IPS-18a (cell line): Measurements from ENCODE around the gene ZNF451.

Experiments
- H3K27ac ChIP-seq: one replicate; pipeline ENCODE4 v1.5.1; 2013; ENCODE audit warnings: low read length
- H3K27me3 ChIP-seq: one replicate; pipeline ENCODE4 v1.6.1; 2013; ENCODE audit warnings: mild to moderate bottlenecking, low read length; ENCODE audit not compliant: control insufficient read depth, insufficient read depth
- H3K36me3 ChIP-seq: one replicate; pipeline ENCODE4 v1.6.1; 2013; ENCODE audit warnings: low read depth, low read length; ENCODE audit not compliant: control insufficient read depth
- H3K4me1 ChIP-seq: one replicate; pipeline ENCODE4 v1.6.1; 2013; ENCODE audit warnings: low read depth, low read length; ENCODE audit not compliant: control insufficient read depth
- H3K4me3 ChIP-seq: one replicate; pipeline ENCODE4 v1.5.1; 2013; ENCODE audit warnings: low read length
- H3K9ac ChIP-seq: one replicate; pipeline ENCODE4 v1.6.1; 2013; ENCODE audit warnings: mild to moderate bottlenecking, low read length, moderate library complexity
- H3K9me3 ChIP-seq: one replicate; pipeline ENCODE4 v1.6.1; 2013; ENCODE audit warnings: low read depth, low read length; ENCODE audit not compliant: control insufficient read depth

The ZNF451 gene

DNA sequence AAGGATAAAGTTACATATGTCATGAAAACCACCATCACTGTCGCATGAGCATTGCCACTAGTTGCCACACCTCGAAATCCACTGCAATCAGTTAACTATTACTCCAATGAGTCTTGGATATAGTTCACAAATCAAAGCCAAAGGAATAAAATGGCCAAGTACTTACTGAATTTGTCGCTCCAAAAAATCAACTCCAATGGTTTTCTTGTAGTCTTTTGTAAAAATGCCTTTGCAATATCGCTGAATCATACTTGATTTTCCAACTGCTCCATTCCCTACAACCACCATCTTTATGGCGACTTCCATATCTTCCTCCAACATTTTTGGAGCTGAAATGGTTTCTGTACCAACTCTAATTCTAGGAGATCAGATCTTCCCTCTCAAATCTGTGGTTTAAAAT is 120.1 kb downstream of the ZNF451 start:
- no peak overlapping the region for H3K9ac ChIP-seq
- H3K27ac ChIP-seq: no peak overlapping the region
- no peak overlapping the region for H3K4me3 ChIP-seq
- no peaks in the 10 kb centered on the region for H3K9me3 ChIP-seq
- H3K4me1 ChIP-seq: no peaks in the 10 kb centered on the region
- no peaks in the 10 kb centered on the region for H3K36me3 ChIP-seq
- H3K27me3 ChIP-seq: no peaks in the 10 kb centered on the region

DNA sequence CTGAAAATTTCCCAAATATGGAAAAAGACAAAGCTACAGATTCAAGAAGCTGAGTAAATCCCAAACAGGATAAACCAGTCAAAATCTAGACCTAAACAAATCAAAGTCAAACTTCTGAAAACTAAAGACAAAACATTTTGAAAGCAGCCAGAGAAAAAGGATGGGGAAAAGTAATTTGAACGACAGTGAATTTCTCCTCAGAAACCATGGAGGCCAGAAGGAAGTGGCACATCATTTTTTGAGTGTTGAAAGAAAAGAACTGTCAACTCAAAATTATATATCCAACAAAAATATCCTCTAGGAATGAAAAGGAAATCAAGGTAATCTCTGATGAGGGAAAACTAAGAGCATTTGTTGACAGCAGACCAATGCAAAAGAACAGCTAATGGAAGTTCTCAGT is 125.3 kb downstream of the ZNF451 start:
- H3K4me3 ChIP-seq: no peak overlapping the region
- H3K27ac ChIP-seq: no peak overlapping the region
- H3K9me3 ChIP-seq: no peaks in the 10 kb centered on the region
- H3K36me3 ChIP-seq: no peaks in the 10 kb centered on the region
- no peaks in the 10 kb centered on the region for H3K4me1 ChIP-seq
- no peak overlapping the region for H3K9ac ChIP-seq
- no peaks in the 10 kb centered on the region for H3K27me3 ChIP-seq

DNA sequence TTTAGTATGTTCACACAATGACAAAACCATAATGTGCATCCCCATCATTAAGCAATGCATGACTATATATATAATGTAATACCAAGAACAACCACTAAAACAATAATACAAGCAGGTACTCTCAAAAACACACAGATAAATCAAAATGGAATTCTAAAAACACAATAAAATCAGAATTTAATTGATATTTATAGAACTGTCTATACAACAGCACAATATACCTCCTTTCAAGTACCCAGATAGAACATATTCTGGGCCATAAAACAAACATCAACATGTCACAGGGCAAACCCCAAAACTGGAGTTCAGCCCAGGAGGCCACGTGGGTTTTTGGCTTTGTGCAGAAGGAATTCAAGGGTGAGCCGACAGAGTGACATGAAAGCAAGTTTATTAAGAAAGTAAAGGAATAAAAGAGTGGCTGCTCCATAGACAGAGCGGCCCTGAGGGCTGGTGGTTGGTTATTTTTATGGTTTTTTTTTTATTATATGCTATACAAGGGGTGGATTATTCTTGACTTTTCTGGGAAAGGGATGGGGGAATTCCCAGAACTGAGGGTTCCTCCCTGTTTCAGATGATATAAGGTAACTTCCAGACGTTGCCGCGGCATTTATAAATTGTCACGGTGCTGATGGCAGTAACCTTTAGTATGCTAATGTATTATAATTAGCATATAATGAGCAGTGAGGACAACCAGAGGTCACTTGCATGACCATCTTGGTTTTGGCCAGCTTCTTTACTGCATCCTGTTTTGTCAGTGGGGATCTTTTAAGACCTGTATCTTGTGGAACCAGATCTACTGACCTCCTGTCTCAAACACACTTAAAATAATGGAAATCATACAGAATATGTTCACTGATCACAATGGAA is 126.5 kb downstream of the ZNF451 start:
- H3K9ac ChIP-seq: no peak overlapping the region
- H3K9me3 ChIP-seq: no peaks in the 10 kb centered on the region
- H3K27me3 ChIP-seq: no peaks in the 10 kb centered on the region
- no peak overlapping the region for H3K4me3 ChIP-seq
- no peaks in the 10 kb centered on the region for H3K36me3 ChIP-seq
- H3K27ac ChIP-seq: no peak overlapping the region
- H3K4me1 ChIP-seq: no peaks in the 10 kb centered on the region

DNA sequence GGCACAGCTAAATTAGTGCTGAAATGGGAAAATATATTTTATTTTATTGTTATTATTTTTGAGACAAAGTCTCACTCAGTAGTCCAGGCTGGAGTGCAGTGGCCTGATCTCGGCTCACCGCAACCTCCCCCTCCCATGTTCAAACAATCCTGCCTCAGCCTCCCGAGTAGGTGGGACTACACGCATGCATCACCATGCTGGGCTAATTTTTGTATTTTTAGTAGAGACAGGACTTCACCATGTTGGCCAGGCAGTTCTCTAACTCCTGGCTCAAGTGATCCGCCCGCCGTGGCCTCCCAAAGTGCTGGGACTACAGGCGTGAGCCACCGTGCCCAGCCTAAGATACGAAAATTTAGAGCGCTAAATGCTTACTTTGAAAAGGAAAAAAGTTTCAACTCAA is 127.3 kb downstream of the ZNF451 start:
- H3K27ac ChIP-seq: no peak overlapping the region
- H3K4me3 ChIP-seq: no peak overlapping the region
- no peaks in the 10 kb centered on the region for H3K27me3 ChIP-seq
- no peak overlapping the region for H3K9ac ChIP-seq
- no peaks in the 10 kb centered on the region for H3K4me1 ChIP-seq
- H3K36me3 ChIP-seq: no peaks in the 10 kb centered on the region
- H3K9me3 ChIP-seq: no peaks in the 10 kb centered on the region
